ENCODE measurements around the gene NPHS1. TPM values are rescaled to one million over a fixed set of nuclear protein-coding genes. Genes with fewer than 3 reads are reported as not detected.

The NPHS1 gene
- total RNA-seq, 2 experiments from 2014 or later = not detected

DNA sequence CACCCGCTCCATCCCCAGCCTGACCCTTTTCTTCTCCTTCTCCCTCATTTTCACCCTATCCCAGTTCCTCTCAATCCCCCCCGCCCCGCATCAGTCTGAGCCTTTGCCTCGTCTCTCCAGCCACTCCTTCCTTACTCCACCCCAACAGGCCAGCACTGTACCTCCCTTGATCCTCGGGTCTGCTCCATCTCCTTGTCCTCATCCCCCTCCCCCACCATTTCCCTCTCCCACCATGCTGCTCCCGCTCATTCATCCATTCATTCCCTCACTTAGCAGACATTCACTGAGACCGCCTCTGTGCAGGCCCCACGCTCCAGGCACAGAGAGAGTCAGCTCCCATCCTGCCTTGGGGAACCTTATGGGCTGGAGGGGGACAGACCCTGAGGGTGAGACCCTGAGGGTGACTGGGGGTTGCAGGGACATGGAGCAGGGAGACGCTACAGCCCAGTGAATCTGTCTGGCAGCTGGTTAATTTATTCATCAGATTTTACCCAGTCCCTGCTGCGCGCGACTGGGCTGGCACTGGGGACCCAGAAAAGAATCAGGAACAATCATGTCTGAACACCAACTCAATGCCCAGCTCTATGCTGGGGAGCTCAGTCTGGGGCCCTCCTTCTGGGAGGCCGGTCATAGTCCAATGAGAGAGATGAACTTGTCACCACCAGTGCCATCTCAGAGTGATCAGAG lies 76.1 kb downstream of the NPHS1 start:
- ChIA-PET CTCF (no interaction called here), POLR2A (interaction anchor here (1.5 kb wide), 1 partner anchor 81 kb away, joined by 4 read pairs; no protein-coding TSS in a partner anchor)
- Mint-ChIP-seq H3K4me1 (ENCODE audit: low read depth) (peaks cover 15% of the 10 kb centered on the region), H3K27ac (peak overlapping the region; percentile 15), H3K27me3 (no peaks in the 10 kb centered on the region), H3K9me3 (no peaks in the 10 kb centered on the region), H3K36me3 (no peaks in the 10 kb centered on the region), H3K4me3 (peak overlapping the region; percentile 71)
- no peak for DNase-seq
- intact Hi-C loops (cut with micrococcal nuclease) = no loop called here

Other genes starting within 250 kb of the NPHS1 start
- gene HAUS5, start 239.8 kb downstream of the NPHS1 start, total RNA-seq = 10 to 100 TPM; 36.6 to 43.1 TPM
- 10 to 100 TPM; 86.4 to 88.0 TPM for gene RBM42, start 223.5 kb downstream of the NPHS1 start, total RNA-seq
- gene ETV2, start 210.8 kb downstream of the NPHS1 start, total RNA-seq = under 1 TPM; 0.70 to 0.83 TPM
- 100 to 1,000 TPM; 444 to 453 TPM for gene COX6B1, start 204.2 kb downstream of the NPHS1 start, total RNA-seq
- 1 to 10 TPM in 1 of 2 experiments, under 1 TPM in 1; 0.90 to 1.0 TPM for gene UPK1A, start 186.0 kb downstream of the NPHS1 start, total RNA-seq
- 100 to 1,000 TPM; 226 to 228 TPM for gene ZBTB32, start 147.9 kb downstream of the NPHS1 start, total RNA-seq
- 10 to 100 TPM; 47.0 to 54.2 TPM for gene KMT2B, start 134.5 kb downstream of the NPHS1 start, total RNA-seq
- 10 to 100 TPM; 90.1 to 92.8 TPM for gene IGFLR1, start 110.1 kb downstream of the NPHS1 start, total RNA-seq
- gene U2AF1L4, start 107.1 kb downstream of the NPHS1 start, total RNA-seq = 10 to 100 TPM; 34.6 to 37.8 TPM
- 10 to 100 TPM; 46.7 to 47.9 TPM for gene PSENEN, start 106.9 kb downstream of the NPHS1 start, total RNA-seq
- 1 to 10 TPM; 7.5 TPM for gene LIN37, start 103.9 kb downstream of the NPHS1 start, total RNA-seq
- gene HSPB6, start 95.5 kb downstream of the NPHS1 start, total RNA-seq = under 1 TPM; 0.36 to 0.53 TPM
- gene PROSER3, start 94.3 kb downstream of the NPHS1 start, total RNA-seq = 10 to 100 TPM; 38.4 to 40.0 TPM
- gene ARHGAP33, start 76.9 kb downstream of the NPHS1 start, total RNA-seq = 10 to 100 TPM; 35.0 to 39.3 TPM
- not detected for gene PRODH2, start 39.7 kb downstream of the NPHS1 start, total RNA-seq
- under 1 TPM; 0.78 to 0.92 TPM for gene KIRREL2, start 4.4 kb upstream of the NPHS1 start, total RNA-seq
- gene APLP1, start 16.1 kb upstream of the NPHS1 start, total RNA-seq = 1 to 10 TPM; 1.2 to 2.6 TPM
- 10 to 100 TPM; 66.7 to 70.9 TPM for gene NFKBID, start 48.0 kb upstream of the NPHS1 start, total RNA-seq
- 10 to 100 TPM; 50.7 to 52.9 TPM for gene HCST, start 50.0 kb upstream of the NPHS1 start, total RNA-seq
- not detected for gene TYROBP, start 55.8 kb upstream of the NPHS1 start, total RNA-seq
- gene LRFN3, start 83.9 kb upstream of the NPHS1 start, total RNA-seq = 1 to 10 TPM; 8.7 to 9.1 TPM
- 10 to 100 TPM; 15.8 to 18.9 TPM for gene SDHAF1, start 142.7 kb upstream of the NPHS1 start, total RNA-seq
- 1 to 10 TPM; 2.0 to 2.9 TPM for gene SYNE4, start 156.3 kb upstream of the NPHS1 start, total RNA-seq
- 10 to 100 TPM; 40.9 to 44.7 TPM for gene ALKBH6, start 161.7 kb upstream of the NPHS1 start, total RNA-seq
- under 1 TPM; 0.12 to 0.44 TPM for gene CLIP3, start 180.4 kb upstream of the NPHS1 start, total RNA-seq
- 1 to 10 TPM; 2.1 to 2.2 TPM for gene THAP8, start 201.8 kb upstream of the NPHS1 start, total RNA-seq
- gene WDR62, start 202.4 kb upstream of the NPHS1 start, total RNA-seq = 10 to 100 TPM; 16.8 to 17.7 TPM

Measured in activated CD4-positive, alpha-beta memory T cell treated with anti-CD3 and anti-CD28 coated beads for 36 hours (primary cell).